Left ventricle myocardium superior (tissue), 1 donor: ENCODE measurements around the gene TYRP1. TPM values are rescaled to one million over a fixed set of nuclear protein-coding genes. Genes with fewer than 3 reads are reported as not detected.
A peak's percentile ranks its signal among the peaks of the same experiment; 100 is the strongest.

ENCODE experiments used
- ATAC-seq: fragments of 200-7000 bp; cut with Tn5 transposase; one replicate; pipeline ENCODE4 v1.9.1; 2020; ENCODE audit warnings: mild to moderate bottlenecking, moderate library complexity
- DNase-seq: peaks from one replicate; pipeline ENCODE4 v3.0.0-alpha.2; 2020
- intact Hi-C: fragments of 100-400 bp; cut with micrococcal nuclease; formaldehyde crosslinking; loops from one replicate; pipeline ENCODE4 v1.11.0; 2022
- total RNA-seq: library from RNA; stranded (reverse); fragmentation: NEBNext Ultra II Directional; extraction: Animal tissue kit (Norgen Biotek cat#: 25700); gene quantifications from one replicate; pipeline ENCODE4 v1.2.1, GENCODE V29; 2021
- donor health status: DM: no; HTN: yes; CAD: no; lungs with severe emphysema.

Gene TYRP1
- total RNA-seq, 1 donor from 2014 or later: 43.8 TPM

DNA sequence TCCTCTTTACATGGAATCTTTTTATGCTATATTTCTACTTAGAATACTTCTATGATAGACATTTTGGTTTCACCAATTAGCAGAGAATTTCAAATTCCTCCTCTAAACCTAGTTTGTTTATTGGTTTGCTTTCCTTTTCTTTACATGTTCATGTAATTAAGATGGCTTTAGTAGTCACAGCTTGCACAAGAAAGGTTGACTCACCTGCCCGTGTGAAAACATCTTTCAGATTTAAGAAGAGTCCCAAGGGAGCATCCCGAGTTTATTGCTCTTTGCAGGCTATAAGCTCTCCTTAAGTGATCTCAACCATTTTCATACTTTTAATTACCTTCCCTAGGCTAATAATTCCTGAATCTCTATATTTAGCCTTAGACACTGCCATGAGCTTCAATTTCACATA, 28.9 kb downstream of the TYRP1 start:
- no peak for DNase-seq
- intact Hi-C loops: loop anchor here (5.0 to 10.0 kb wide), 2 partner anchors 53 to 160 kb away; partner anchors contain the start of gene LURAP1L
- no peak for ATAC-seq

- no peak for DNase-seq
- intact Hi-C loops: loop anchor here (5.0 to 10.0 kb wide), 2 partner anchors 51 to 159 kb away; partner anchors contain the start of gene LURAP1L
- ATAC-seq: no peak
Observed at GRCh38 chr9:12723409-12724028, 30.3 kb downstream of the TYRP1 start.

- no peak for DNase-seq
- intact Hi-C loops: loop anchor here (10.0 kb wide), 1 partner anchor 48 kb away; the partner anchor contains the start of gene LURAP1L
- no peak for ATAC-seq
Observed at GRCh38 chr9:12726795-12727194, 33.6 kb downstream of the TYRP1 start.

- intact Hi-C loops: no loop called here
- DNase-seq: no peak
- ATAC-seq: no peak
Observed at GRCh38 chr9:12730198-12730597, 37.0 kb downstream of the TYRP1 start.

DNA sequence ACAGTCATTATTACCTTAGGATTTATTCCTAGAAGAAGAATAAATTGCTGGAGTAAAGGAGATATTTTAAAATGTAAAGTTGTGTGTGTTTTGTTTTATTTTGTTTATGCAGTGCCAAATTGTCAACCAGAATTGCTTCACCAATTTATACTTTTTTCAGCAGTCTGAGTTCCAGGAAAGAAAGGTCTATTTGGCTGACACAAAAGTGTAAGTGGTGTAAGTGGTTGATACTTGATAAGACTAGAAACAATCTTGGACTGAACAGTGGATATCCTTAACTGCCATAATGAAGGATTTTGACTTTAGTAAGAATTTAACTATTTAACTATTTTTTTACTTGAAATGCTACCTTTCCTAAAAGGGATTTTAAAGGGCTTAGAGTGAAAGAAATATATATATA, 37.7 kb downstream of the TYRP1 start:
- DNase-seq (no peak), ATAC-seq (no peak)
- intact Hi-C loops: no loop called here

- ATAC-seq (no peak), DNase-seq (no peak)
- intact Hi-C loops: no loop called here
Observed at GRCh38 chr9:12732971-12733370, 39.8 kb downstream of the TYRP1 start.

DNA sequence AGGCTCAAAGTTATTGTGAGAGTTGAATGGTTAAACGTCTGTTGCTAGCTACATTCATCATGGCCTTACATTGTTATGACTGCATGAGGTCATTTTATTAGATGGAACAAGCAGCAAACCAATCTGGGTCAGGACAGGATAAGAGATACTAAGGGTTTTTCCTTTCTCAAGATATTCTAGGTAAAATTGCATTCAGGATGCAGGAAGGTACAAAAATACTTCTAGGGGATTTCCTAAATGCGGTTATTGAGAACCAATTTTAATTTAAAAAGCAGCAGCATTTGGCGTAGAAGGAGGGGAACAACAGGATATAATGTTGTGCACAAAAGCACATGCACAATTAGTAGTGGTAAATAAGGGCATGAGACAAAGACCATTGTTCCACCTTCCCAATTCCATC, 42.5 kb downstream of the TYRP1 start:
- peak; percentile 21 for ATAC-seq

DNA sequence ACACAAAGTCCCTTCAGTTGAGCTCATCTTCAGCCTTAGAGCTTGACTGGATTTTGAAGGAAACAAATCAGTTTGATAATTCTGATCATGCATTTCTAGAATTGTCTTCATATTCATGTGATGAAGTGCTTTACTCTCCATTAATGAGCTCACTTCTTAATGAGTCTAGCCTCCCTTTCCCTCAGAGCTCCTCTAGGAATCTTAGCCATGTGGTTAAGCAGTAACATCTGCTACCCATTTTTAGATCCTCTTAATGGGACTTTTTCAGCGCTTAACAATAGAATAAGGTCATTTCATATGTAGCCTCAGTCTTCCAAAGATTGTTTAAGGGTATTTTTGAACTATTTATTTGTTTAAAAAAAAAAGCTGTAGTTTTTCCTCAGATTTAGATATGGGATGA, 44.7 kb downstream of the TYRP1 start:
- ATAC-seq (no peak), DNase-seq (no peak)
- intact Hi-C loops: no loop called here

More for the DNA sequence above, 42.5 kb downstream of the TYRP1 start:
- intact Hi-C loops: no loop called here
- no peak for DNase-seq

DNA sequence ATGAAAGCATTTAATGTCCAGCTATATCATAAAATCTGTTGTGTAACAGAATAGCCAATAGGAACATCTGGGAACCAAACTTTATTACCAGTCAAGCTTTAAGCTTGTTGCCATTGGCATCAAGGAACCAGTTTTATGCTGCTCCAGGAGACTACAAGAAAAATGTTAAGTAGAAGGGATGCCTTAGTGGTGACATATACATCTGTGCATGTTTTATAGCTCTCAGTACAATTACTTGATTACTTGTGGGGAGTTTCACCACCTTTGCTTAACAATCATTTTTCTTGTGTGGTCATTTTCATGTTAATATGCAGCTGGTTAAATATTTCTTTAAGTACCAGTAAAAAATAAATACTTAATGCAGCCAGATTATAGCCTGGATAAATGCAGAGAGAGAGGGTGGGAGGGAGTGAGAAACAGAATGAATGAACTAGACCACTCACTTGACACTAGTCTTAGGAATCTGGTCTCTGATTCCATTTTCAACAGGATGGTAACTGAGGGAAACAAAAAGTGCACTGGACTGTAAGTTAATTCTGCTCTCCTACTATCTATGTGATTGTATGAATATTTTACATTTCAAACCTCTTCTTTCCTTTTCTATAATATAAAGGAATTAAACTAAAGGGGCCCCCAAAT, 45.9 kb downstream of the TYRP1 start:
- ATAC-seq: no peak
- intact Hi-C loops: no loop called here
- no peak for DNase-seq

GRCh38 chr9:12740845-12741244, 47.7 kb downstream of the TYRP1 start:
- DNase-seq (no peak), ATAC-seq (no peak)
- intact Hi-C loops: no loop called here

- DNase-seq: no peak
- intact Hi-C loops: no loop called here
- no peak for ATAC-seq
Observed at GRCh38 chr9:12748016-12748415, 54.8 kb downstream of the TYRP1 start.

DNA sequence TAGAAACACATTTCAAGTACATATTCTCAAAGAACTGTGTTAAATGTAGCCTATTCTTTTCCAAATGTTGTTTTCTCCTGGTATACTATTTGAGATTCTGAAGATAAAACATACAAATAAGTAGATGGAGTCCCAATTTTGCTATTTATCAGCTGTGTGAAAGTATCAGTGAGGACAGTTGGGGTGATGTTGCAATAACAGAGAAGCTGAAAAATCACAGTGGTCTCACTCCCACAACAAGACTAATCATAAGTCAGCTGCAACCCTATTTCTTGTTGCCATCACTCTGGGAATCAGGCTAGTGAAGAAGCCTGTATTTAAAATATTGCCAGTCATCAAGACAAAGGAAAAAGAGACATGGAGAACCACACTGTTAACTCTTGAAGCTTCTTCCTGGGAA, 55.8 kb downstream of the TYRP1 start:
- DNase-seq (no peak), ATAC-seq (no peak)
- intact Hi-C loops: no loop called here

DNA sequence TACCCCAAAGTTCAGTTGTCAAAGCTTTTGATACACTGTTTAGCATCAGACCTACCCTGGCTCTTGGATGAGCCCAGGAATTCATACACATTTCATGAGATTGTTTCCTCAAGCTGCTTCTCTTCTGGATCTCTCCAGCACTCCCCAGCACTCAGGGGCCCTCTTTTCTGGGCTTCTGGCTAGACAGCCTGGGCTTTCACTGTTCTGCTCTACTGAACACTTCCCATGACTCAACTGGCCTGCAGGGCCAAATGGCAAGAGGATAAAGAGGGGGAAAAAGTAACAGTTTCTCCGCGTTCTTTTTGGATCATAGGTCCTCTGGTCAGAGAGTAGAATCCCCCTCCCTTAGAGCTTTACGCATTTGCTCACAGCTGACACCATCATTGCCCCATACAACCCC, 60.7 kb downstream of the TYRP1 start:
- DNase-seq: no peak
- intact Hi-C loops: no loop called here
- ATAC-seq: no peak

DNA sequence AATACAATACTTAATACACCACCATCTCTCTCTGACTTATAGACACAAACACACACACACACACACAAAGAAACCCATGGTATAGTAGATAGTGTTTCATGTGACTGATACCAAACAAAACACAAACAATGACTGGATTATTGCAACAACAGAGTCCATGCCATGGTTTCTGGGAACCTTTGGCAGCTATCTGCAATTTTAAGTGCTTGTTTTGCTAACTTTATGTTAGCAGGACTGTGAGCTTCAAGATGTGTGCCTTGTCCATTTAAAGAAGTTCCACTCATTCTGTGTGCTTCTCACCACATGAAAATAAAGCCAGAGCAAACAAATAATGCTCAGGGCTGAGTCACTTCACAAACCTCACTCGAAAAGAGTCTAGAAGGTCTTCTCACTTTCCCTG, 66.6 kb downstream of the TYRP1 start:
- intact Hi-C loops: no loop called here
- ATAC-seq (no peak), DNase-seq (no peak)

Other genes with a start within 250 kb of the TYRP1 start
- gene LURAP1L, start 81.6 kb downstream of the TYRP1 start, total RNA-seq: 2.4 TPM